ENCODE data around the gene HEATR5A.
"Not testable (repeated sequence)": the region's sequence is repeated elsewhere in the genome, so short reads cannot be mapped to it uniquely, and the experiment has no call there.

Gene HEATR5A

DNA sequence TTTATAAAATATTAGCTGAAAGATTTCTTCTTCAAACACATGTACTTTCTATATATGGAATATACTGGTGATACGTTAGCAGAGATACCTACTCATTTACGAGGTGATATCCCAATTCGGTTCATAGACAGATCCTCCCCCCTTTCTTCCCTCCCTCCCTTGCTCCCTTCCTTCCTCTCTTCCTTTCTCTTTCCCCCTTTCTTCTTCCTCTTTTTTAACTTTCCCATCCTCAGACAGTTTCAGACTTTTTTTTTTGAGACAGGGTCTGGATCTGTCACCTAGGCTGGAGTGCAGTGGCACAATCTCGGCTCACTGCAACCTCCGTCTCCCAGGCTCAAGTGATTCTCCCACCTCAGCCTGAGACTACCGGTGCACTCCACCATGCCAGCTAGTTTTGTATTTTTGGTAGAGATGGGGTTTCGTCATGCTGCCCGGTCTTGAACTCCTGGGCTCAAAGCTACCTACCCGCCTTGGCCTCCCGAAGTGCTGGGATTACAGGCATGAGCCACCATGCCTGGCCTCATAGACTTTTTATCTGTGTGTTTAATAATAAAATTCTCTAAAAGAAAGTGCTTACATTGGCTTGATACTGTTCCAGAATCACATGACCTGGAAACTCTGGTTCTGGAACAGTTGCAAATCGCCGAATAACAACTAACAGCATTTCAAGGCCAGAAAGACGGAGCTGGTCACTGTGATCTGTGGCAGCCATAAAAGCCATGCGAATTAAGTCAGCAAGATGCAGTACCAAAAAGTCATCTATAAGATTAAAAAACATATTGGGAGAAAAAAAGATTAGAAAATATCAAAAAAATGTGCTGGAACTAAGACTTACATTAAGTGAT is 99.2 kb downstream of the HEATR5A start:
- DNase-seq = no peak

- DNase-seq = no peak
Measured at GRCh38 chr14:31320216-31320615, 100.1 kb downstream of the HEATR5A start.

DNA sequence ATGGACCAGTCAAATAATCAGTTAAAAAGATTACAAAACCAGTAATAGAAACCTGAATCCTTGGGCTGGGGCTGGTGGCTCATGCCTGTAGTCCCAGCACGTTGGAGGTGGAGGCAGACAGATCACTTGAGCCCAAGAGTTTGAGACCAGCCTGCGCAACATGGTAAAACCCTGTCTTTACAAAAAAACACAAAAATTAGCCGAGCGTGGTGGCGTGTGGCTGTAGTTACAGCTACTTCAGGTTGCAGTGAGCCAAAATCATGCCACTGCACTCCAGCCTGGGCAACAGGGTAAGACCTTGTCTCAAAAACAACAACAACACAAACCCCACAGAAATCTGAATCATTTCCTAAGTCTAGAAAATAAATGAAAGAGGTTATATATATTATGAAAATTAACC is 100.6 kb downstream of the HEATR5A start:
- no peak for DNase-seq

DNA sequence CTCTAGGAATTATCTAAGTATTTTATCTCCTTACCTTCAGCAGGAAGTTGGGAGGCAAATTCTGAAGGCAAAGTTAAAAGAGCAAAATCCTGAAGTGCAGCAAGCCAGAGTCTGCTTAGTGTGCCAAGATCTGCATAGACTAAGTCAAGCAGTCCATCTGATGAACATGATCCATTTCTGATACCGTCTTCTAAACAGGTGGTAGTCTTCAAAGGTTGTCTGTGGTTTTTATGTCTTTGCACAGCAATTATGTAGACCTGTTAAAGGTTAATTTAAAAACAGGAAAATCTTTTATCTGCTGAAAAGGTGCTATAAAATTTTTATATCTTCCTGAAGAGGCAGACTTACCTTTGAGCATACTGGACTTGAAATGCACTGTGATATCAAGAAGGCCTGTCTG is 107.4 kb downstream of the HEATR5A start:
- DNase-seq = no peak

DNA sequence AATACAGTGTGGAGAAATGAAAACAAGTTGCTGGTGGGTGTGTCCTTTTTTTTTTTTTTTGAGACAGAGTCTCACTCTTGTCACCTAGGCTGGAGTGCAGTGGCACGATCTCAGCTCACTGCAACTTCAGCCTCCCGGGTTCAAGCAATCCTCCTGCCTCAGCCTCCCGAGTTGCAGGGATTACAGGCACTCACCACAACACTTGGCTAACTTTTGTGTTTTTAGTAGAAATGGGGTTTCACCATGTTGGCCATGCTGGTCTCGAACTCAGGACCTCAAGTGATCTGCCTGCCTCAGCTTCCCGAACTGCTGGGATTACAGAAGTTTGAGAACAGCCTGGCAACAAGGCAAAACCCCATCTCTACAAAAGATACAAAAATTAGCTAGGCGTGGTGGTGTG is 108.0 kb downstream of the HEATR5A start:
- DNase-seq = not testable (repeated sequence)

- DNase-seq = no peak
Measured at GRCh38 chr14:31307618-31308017, 112.7 kb downstream of the HEATR5A start.

DNA sequence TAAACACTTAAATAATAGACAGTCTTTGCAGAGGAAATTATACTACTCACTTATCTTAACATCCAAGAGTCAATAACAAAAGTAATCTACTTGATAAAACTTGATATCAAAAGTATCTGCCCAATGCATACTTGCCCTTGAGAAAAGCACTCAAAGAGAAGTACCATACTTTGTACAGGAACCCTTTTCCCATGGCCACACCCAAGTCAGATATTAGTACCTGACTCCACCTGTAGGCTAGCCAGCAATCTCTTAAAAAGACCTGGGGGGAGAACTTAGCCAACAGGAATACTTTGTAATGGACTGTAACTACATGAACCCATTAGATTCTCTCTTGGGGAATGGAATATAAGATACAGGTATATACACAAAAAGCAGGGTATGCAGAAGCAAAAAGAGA is 113.2 kb downstream of the HEATR5A start:
- DNase-seq = no peak

DNA sequence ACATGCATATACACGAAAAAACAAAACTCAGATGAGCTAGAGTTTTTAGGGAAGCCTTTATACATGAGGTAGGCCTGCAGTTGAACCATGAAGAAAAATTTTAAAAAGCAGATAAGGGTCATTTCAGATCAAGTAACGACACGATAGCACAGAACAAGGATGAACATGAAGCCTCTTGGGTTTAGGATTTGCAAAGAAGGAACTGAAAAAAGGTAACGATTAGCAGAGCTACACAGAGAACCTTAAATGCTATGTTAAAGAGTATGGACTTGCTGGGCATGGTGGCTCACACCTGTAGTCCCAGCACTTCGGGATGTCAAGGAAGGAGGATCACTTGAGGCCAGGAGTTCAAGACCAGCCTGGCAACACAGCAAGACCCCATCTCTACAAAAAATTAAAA is 116.7 kb downstream of the HEATR5A start:
- DNase-seq = no peak

DNA sequence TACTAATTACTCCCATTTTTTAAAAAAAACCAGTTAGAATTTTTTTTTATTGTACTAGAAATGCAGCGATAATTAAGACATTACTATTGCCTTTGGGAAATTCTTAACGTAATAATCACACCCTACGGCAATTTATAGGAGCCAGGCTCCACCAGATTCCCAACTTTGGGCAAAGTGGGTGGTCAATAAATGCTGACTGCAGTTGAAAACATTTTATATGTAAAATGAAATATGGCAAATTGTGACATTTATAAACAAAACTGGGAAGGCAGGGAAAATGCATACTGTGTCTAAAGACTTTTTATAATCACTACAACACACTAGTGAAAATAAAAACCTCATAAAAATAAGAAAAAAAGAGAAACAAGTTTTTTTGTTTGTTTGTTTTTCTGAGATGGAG is 119.5 kb downstream of the HEATR5A start:
- no peak for DNase-seq

DNA sequence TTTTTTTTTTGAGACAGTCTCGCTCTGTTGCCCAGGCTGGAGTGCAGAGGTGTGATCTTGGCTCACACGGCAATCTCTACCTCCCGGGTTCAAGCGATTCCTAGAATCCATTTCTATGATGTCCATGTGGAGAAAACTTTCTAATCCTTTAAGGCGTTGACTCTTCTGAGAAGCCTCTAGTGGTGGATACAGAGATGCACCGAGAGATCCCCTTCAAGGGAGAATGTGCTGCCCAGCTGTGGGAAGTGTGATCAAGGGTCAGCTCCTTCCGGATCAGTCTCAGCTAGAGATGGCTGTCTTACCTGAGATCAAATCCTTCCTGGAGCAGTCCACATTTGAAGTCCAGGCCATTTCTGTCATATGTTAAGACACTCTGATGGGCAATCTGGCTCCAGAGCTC is 120.1 kb downstream of the HEATR5A start:
- DNase-seq = no peak

DNA sequence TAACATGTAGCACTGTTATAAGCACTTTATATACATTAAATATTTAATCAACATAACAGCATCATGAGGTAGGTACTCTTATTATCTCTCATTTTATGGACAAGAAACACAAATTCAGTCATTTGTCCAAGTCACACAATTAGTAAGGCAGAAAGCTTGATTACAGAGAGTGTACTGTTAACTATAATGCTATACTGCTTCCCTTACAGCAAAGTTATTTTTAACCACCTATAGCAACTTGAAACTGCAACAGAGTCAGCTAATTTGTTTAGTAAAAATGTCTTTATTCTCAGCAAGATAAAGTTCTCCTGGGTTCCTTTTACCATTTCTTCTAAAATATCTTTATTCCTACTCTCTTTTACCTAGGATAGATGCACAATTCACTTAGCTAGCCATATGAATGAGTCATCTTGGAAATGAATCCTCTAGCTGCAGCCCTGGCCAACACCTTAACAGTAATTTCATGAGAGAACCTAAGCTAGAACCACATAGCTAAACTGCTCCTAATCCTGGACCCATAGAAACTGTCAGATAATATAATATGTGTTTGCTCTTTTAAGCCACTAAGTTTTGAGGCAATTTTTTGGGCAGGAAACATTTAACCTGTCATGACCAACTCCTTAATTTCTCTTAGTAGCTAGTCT is 122.5 kb downstream of the HEATR5A start:
- no peak for DNase-seq

GRCh38 chr14:31297112-31297511 is 123.2 kb downstream of the HEATR5A start:
- DNase-seq = no peak

- no peak for DNase-seq
Measured at GRCh38 chr14:31294746-31295405, 125.5 kb downstream of the HEATR5A start.

GRCh38 chr14:31292937-31293616 is 127.3 kb downstream of the HEATR5A start:
- DNase-seq = no peak

DNA sequence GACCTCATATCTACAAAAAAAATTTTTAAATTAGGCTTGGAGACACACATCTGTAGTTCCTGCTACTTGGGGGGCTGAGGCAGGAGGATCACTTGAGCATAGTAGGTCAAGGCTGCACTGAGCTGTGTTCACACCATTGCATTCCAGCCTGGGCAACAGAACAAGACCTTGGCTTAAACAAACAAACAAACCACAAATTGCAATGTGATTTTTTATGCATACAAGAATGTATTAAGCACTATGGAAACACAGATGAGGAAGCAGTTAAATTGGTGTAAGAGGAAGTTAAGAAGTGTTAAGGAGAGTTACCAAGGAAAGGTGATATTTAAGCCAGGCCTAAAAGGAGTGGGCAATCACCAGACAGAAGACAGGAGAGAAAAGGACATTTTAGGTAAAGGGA is 129.1 kb downstream of the HEATR5A start:
- no peak for DNase-seq

- DNase-seq = no peak
Measured at GRCh38 chr14:31287294-31287972, 132.9 kb downstream of the HEATR5A start.

DNA sequence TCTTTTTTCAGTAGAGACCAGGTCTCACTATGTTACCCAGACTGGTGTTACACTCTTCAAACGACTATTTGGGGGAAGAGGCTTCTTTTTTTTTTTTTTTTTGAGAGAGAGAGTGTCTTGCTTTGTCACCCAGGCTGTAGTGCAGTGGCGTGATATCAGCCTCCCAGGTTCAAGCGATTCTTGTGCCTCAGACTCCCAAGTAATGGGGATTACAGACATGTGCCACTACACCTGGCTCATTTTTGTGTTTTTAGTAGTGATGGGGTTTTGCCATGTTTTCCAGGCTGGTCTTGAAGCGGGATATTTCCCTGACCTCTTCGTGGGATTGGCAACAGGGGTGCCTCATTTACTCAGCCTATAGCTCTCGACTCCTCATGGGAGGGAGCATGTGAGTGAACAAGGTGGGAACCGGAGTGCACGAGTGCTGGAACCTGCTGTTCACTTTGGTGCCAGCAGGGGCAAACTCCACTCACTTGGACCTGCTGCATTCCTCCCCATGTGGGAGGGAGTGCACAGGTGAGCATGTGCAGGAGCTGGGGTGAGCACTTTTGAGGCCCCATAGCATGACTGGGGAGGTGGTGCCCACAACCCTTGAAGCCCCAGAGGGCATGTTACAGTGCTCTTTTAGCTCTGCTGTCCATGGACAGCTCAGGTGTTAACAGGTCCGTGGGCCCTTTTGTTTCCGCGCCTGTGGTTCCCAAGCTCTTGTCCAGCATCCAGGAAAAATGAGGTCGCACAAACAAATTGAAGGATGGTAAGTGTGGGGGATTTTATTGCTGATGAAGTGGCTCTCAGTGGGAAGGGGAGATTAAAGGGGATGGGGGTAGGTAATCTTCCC is 133.7 kb downstream of the HEATR5A start:
- no peak for DNase-seq

GRCh38 chr14:31283578-31284252 is 136.6 kb downstream of the HEATR5A start:
- DNase-seq = no peak

DNA sequence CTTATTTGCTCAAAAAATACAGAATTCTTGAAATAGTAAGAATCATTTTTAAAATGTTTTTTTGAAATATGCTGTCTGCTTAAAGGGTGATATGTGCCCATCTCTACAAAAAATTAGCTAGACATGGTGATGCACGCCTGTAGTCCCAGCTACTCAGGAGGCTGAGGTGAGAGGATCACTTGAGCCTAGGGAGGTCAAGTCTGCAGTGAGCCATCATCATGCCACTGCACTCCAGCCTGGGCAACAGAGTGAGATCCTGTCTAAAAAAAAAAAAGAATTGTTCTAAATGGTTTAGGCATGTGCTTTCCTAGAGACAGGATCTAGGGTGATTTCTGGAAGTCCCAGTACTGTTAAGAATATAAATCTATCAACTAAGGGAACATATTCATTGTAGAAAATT is 137.2 kb downstream of the HEATR5A start:
- DNase-seq = no peak

DNA sequence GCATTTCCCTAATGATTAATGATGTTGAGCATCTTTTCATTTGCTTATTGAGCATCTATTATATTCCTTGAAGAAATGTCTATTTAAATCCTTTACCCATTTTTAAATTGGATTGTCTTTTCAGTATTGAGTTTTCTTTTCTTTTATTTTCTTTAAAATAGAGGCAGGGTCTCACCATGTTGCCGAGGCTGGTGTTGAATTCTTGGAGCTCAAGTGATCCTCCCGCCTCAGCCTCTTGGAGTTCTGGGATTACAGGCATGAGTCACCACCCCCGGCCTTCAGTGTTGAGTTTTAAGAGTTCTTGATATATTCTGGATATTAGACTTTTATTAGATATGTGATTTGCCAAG is 139.5 kb downstream of the HEATR5A start:
- DNase-seq = no peak

GRCh38 chr14:31280132-31280870 is 140.0 kb downstream of the HEATR5A start:
- no peak for DNase-seq

Data from T-helper 9 cell (primary cell).